Breast epithelium (tissue), 3 donors: ENCODE results near the gene OR10H1.

Experiments
- POLR2A ChIP-seq: fragments of 450-650 bp; IDR thresholded peaks from one replicate; pipeline ENCODE4 v1.6.1; 2016; ENCODE audit warnings: antibody characterized with exemption, mild to moderate bottlenecking, moderate library complexity
- POLR2AphosphoS5 ChIP-seq, 3 donors: sonication (generic); formaldehyde crosslinking; IDR thresholded peaks; one replicate each; pipeline ENCODE4 v1.6.1; 2017; ENCODE audit warnings: antibody characterized with exemption in 3 of 3
- TF ChIP-seq, protein P1 (sequence below), 3 donors: fragments of 450-650 bp; IDR thresholded peaks; one replicate each; pipeline ENCODE4 v1.5.1; 2016 to 2017; ENCODE audit warnings: antibody characterized with exemption in 3 of 3, mild to moderate bottlenecking in 3 of 3, moderate library complexity in 3 of 3

DNA sequence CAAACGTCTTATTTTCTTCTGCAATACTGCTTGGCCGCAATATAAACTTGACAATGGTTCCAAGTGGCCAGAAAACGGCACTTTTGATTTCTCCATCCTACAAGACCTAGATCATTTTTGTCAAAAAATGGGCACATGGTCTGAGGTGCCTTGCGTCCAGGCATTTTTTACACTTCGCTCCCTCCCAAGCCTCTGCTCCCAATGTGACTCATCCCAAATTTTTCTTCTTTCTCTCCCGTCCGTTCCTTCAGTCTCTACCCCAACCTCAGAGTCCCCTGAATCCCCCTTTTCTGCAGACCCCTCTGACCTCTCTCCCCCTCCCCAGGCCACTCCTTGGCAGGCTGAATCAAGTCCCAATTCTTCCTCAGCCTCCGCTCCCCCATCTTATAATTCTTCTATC, 14.3 kb upstream of the OR10H1 start:
- TF ChIP-seq, protein P1, sequence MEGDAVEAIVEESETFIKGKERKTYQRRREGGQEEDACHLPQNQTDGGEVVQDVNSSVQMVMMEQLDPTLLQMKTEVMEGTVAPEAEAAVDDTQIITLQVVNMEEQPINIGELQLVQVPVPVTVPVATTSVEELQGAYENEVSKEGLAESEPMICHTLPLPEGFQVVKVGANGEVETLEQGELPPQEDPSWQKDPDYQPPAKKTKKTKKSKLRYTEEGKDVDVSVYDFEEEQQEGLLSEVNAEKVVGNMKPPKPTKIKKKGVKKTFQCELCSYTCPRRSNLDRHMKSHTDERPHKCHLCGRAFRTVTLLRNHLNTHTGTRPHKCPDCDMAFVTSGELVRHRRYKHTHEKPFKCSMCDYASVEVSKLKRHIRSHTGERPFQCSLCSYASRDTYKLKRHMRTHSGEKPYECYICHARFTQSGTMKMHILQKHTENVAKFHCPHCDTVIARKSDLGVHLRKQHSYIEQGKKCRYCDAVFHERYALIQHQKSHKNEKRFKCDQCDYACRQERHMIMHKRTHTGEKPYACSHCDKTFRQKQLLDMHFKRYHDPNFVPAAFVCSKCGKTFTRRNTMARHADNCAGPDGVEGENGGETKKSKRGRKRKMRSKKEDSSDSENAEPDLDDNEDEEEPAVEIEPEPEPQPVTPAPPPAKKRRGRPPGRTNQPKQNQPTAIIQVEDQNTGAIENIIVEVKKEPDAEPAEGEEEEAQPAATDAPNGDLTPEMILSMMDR (IDR thresholded peaks at IDR 0.05) = no peak
- TF ChIP-seq POLR2A = no peak
- TF ChIP-seq POLR2AphosphoS5 (IDR thresholded peaks at IDR 0.05) = no peak
